ENCODE results near the gene HOXB6. TPM values are rescaled to one million over a fixed set of nuclear protein-coding genes. Genes with fewer than 3 reads are reported as not detected.

HOXB6 gene
- total RNA-seq, 1 donor from 2014 or later, result not detected

GRCh38 chr17:48642843-48643696 lies 38.3 kb upstream of the HOXB6 start:
- no peak overlapping the region for H3K4me3 ChIP-seq (ENCODE audit: low read length in 3 of 3)
- H3K4me1 ChIP-seq (ENCODE audit: control insufficient read depth in 3 of 3, insufficient read depth in 3 of 3, low read length in 3 of 3), result peaks cover 2 to 7% (median 3%) of the 10 kb centered on the region in 3 donors
- H3K27me3 ChIP-seq (ENCODE audit: control insufficient read depth in 3 of 3, insufficient read depth in 3 of 3, low read length in 3 of 3), result peaks cover 88 to 97% (median 94%) of the 10 kb centered on the region in 3 donors
- no peaks in the 10 kb centered on the region for H3K9me3 ChIP-seq (ENCODE audit: control insufficient read depth in 3 of 3, low read length in 3 of 3)
- H3K36me3 ChIP-seq (ENCODE audit: control insufficient read depth in 3 of 3, insufficient read depth in 3 of 3, low read length in 3 of 3), result no peaks in the 10 kb centered on the region
- no peak overlapping the region for H3K27ac ChIP-seq (ENCODE audit: low read depth, low read length)
- H3K9ac ChIP-seq (ENCODE audit: low read depth in 1 of 3, low read length in 3 of 3), result no peak overlapping the region

GRCh38 chr17:48642059-48642842 lies 37.5 kb upstream of the HOXB6 start:
- no peak overlapping the region for H3K27ac ChIP-seq (ENCODE audit: low read depth, low read length)
- H3K36me3 ChIP-seq (ENCODE audit: control insufficient read depth in 3 of 3, insufficient read depth in 3 of 3, low read length in 3 of 3), result no peaks in the 10 kb centered on the region
- H3K4me3 ChIP-seq (ENCODE audit: low read length in 3 of 3), result no peak overlapping the region
- H3K4me1 ChIP-seq (ENCODE audit: control insufficient read depth in 3 of 3, insufficient read depth in 3 of 3, low read length in 3 of 3), result peaks cover 0 to 2% (median 0%) of the 10 kb centered on the region in 3 donors
- peaks cover 88 to 97% (median 95%) of the 10 kb centered on the region in 3 donors for H3K27me3 ChIP-seq (ENCODE audit: control insufficient read depth in 3 of 3, insufficient read depth in 3 of 3, low read length in 3 of 3)
- H3K9me3 ChIP-seq (ENCODE audit: control insufficient read depth in 3 of 3, low read length in 3 of 3), result no peaks in the 10 kb centered on the region
- no peak overlapping the region for H3K9ac ChIP-seq (ENCODE audit: low read depth in 1 of 3, low read length in 3 of 3)

GRCh38 chr17:48641541-48642058 lies 36.8 kb upstream of the HOXB6 start:
- Histone ChIP-seq H3K27ac (ENCODE audit: low read depth, low read length) (no peak overlapping the region), H3K9me3 (ENCODE audit: control insufficient read depth in 3 of 3, low read length in 3 of 3) (no peaks in the 10 kb centered on the region), H3K4me1 (ENCODE audit: control insufficient read depth in 3 of 3, insufficient read depth in 3 of 3, low read length in 3 of 3) (peaks cover 0 to 2% (median 0%) of the 10 kb centered on the region in 3 donors), H3K27me3 (ENCODE audit: control insufficient read depth in 3 of 3, insufficient read depth in 3 of 3, low read length in 3 of 3) (peaks cover 88 to 98% (median 97%) of the 10 kb centered on the region in 3 donors), H3K9ac (ENCODE audit: low read depth in 1 of 3, low read length in 3 of 3) (no peak overlapping the region), H3K4me3 (ENCODE audit: low read length in 3 of 3) (no peak overlapping the region), H3K36me3 (ENCODE audit: control insufficient read depth in 3 of 3, insufficient read depth in 3 of 3, low read length in 3 of 3) (no peaks in the 10 kb centered on the region)

- H3K4me1 ChIP-seq (ENCODE audit: control insufficient read depth in 3 of 3, insufficient read depth in 3 of 3, low read length in 3 of 3), result peaks cover 0 to 4% (median 0%) of the 10 kb centered on the region in 3 donors
- H3K9ac ChIP-seq (ENCODE audit: low read depth in 1 of 3, low read length in 3 of 3), result no peak overlapping the region
- no peak overlapping the region for H3K4me3 ChIP-seq (ENCODE audit: low read length in 3 of 3)
- H3K9me3 ChIP-seq (ENCODE audit: control insufficient read depth in 3 of 3, low read length in 3 of 3), result no peaks in the 10 kb centered on the region
- peaks cover 88 to 97% (median 97%) of the 10 kb centered on the region in 3 donors for H3K27me3 ChIP-seq (ENCODE audit: control insufficient read depth in 3 of 3, insufficient read depth in 3 of 3, low read length in 3 of 3)
- no peaks in the 10 kb centered on the region for H3K36me3 ChIP-seq (ENCODE audit: control insufficient read depth in 3 of 3, insufficient read depth in 3 of 3, low read length in 3 of 3)
- no peak overlapping the region for H3K27ac ChIP-seq (ENCODE audit: low read depth, low read length)
Observed at GRCh38 chr17:48640858-48641180, 36.0 kb upstream of the HOXB6 start.

GRCh38 chr17:48639982-48640857 lies 35.4 kb upstream of the HOXB6 start:
- H3K36me3 ChIP-seq (ENCODE audit: control insufficient read depth in 3 of 3, insufficient read depth in 3 of 3, low read length in 3 of 3), result no peaks in the 10 kb centered on the region
- H3K4me1 ChIP-seq (ENCODE audit: control insufficient read depth in 3 of 3, insufficient read depth in 3 of 3, low read length in 3 of 3), result peaks cover 0 to 4% (median 0%) of the 10 kb centered on the region in 3 donors
- H3K4me3 ChIP-seq (ENCODE audit: low read length in 3 of 3), result no peak overlapping the region
- peaks cover 88 to 97% (median 97%) of the 10 kb centered on the region in 3 donors for H3K27me3 ChIP-seq (ENCODE audit: control insufficient read depth in 3 of 3, insufficient read depth in 3 of 3, low read length in 3 of 3)
- H3K9me3 ChIP-seq (ENCODE audit: control insufficient read depth in 3 of 3, low read length in 3 of 3), result no peaks in the 10 kb centered on the region
- no peak overlapping the region for H3K27ac ChIP-seq (ENCODE audit: low read depth, low read length)
- no peak overlapping the region for H3K9ac ChIP-seq (ENCODE audit: low read depth in 1 of 3, low read length in 3 of 3)

GRCh38 chr17:48639136-48639535 lies 34.4 kb upstream of the HOXB6 start:
- Histone ChIP-seq H3K9me3 (ENCODE audit: control insufficient read depth in 3 of 3, low read length in 3 of 3) (no peaks in the 10 kb centered on the region), H3K9ac (ENCODE audit: low read depth in 1 of 3, low read length in 3 of 3) (no peak overlapping the region), H3K27me3 (ENCODE audit: control insufficient read depth in 3 of 3, insufficient read depth in 3 of 3, low read length in 3 of 3) (peaks cover 89 to 97% (median 97%) of the 10 kb centered on the region in 3 donors), H3K4me1 (ENCODE audit: control insufficient read depth in 3 of 3, insufficient read depth in 3 of 3, low read length in 3 of 3) (peaks cover 0 to 4% (median 0%) of the 10 kb centered on the region in 3 donors), H3K27ac (ENCODE audit: low read depth, low read length) (no peak overlapping the region), H3K4me3 (ENCODE audit: low read length in 3 of 3) (no peak overlapping the region), H3K36me3 (ENCODE audit: control insufficient read depth in 3 of 3, insufficient read depth in 3 of 3, low read length in 3 of 3) (no peaks in the 10 kb centered on the region)

GRCh38 chr17:48637323-48638260 lies 32.8 kb upstream of the HOXB6 start:
- no peaks in the 10 kb centered on the region for H3K9me3 ChIP-seq (ENCODE audit: control insufficient read depth in 3 of 3, low read length in 3 of 3)
- H3K27me3 ChIP-seq (ENCODE audit: control insufficient read depth in 3 of 3, insufficient read depth in 3 of 3, low read length in 3 of 3), result peaks cover 89 to 96% (median 95%) of the 10 kb centered on the region in 3 donors
- no peak overlapping the region for H3K9ac ChIP-seq (ENCODE audit: low read depth in 1 of 3, low read length in 3 of 3)
- H3K4me3 ChIP-seq (ENCODE audit: low read length in 3 of 3), result no peak overlapping the region
- H3K27ac ChIP-seq (ENCODE audit: low read depth, low read length), result no peak overlapping the region
- H3K4me1 ChIP-seq (ENCODE audit: control insufficient read depth in 3 of 3, insufficient read depth in 3 of 3, low read length in 3 of 3), result peaks cover 0 to 4% (median 2%) of the 10 kb centered on the region in 3 donors
- H3K36me3 ChIP-seq (ENCODE audit: control insufficient read depth in 3 of 3, insufficient read depth in 3 of 3, low read length in 3 of 3), result no peaks in the 10 kb centered on the region

GRCh38 chr17:48636177-48637018 lies 31.6 kb upstream of the HOXB6 start:
- H3K9me3 ChIP-seq (ENCODE audit: control insufficient read depth in 3 of 3, low read length in 3 of 3), result no peaks in the 10 kb centered on the region
- H3K27ac ChIP-seq (ENCODE audit: low read depth, low read length), result no peak overlapping the region
- no peaks in the 10 kb centered on the region for H3K36me3 ChIP-seq (ENCODE audit: control insufficient read depth in 3 of 3, insufficient read depth in 3 of 3, low read length in 3 of 3)
- H3K4me1 ChIP-seq (ENCODE audit: control insufficient read depth in 3 of 3, insufficient read depth in 3 of 3, low read length in 3 of 3), result peaks cover 0 to 4% (median 2%) of the 10 kb centered on the region in 3 donors
- no peak overlapping the region for H3K9ac ChIP-seq (ENCODE audit: low read depth in 1 of 3, low read length in 3 of 3)
- H3K27me3 ChIP-seq (ENCODE audit: control insufficient read depth in 3 of 3, insufficient read depth in 3 of 3, low read length in 3 of 3), result peaks cover 89 to 96% (median 95%) of the 10 kb centered on the region in 3 donors
- peak overlapping the region in 1 of 3 donors; percentile 23 for H3K4me3 ChIP-seq (ENCODE audit: low read length in 3 of 3)
